Fibroblast of skin of back (primary cell): ENCODE measurements around the gene HAP1. TPM values are rescaled to one million over a fixed set of nuclear protein-coding genes. Genes with fewer than 3 reads are reported as not detected.
A peak's percentile ranks its signal among the peaks of the same experiment; 100 is the strongest.
"Not testable (repeated sequence)": the region's sequence is repeated elsewhere in the genome, so short reads cannot be mapped to it uniquely, and the experiment has no call there.

Experiments
- DNase-seq: peaks from one replicate; pipeline ENCODE4 v3.0.0-alpha.2; 2013
- polyA plus RNA-seq, 2 experiments: library from polyadenylated mRNA; unstranded; fragments of 120-200 nt; gene quantifications; one replicate each; pipeline ENCODE4 v1.2.1, GENCODE V29; 2013; ENCODE audit not compliant: insufficient read length in 2 of 2

Gene HAP1
- polyA plus RNA-seq (2013, experiment 1 of 2; ENCODE audit: insufficient read length) = 0.06 TPM
- polyA plus RNA-seq (2013, experiment 2 of 2; ENCODE audit: insufficient read length) = not detected

GRCh38 chr17:41734139-41734948, at the start of gene HAP1:
HAP1 (minus strand) TSS chr17:41734643; CDS start chr17:41734634, 9 bp downstream.
- DNase-seq = peak; percentile 29

GRCh38 chr17:41782142-41782541, 47.7 kb upstream of the HAP1 start:
- DNase-seq = no peak

DNA sequence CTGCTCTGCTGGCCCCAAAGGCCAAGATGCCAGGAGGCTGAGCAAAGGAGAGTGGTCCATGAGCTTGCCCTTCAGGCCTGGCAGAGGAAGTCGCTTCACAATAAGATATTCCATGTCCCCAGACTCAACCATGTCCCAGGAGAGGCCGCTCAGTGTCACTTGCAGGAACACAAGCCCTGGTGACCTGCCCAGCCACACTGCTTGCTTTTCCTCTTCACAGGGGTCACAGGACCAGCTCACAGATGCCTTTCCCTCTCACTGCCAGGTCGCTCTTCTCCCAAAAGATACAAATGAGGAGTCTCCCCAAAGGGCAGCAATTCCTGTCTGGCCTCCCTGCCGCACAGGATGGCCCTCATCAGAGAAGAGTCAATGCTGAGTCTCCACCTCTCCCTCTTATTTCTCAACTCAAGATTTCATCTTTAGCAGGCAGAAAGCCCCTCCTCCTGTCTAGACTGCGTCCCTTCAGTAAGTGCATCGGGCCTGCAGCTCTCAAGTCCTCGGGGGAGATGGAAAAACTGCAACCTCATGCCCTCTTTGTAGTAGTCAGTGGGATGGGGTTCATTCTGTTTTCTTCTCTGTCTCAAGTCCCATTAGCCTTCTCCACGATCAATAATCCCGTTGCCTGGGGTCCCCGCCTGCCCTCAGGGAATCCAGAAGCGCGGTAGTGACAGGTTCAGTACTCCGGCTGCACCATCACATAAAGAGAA, 47.1 kb upstream of the HAP1 start:
- no peak for DNase-seq

GRCh38 chr17:41779954-41780353, 45.5 kb upstream of the HAP1 start:
- no peak for DNase-seq

DNA sequence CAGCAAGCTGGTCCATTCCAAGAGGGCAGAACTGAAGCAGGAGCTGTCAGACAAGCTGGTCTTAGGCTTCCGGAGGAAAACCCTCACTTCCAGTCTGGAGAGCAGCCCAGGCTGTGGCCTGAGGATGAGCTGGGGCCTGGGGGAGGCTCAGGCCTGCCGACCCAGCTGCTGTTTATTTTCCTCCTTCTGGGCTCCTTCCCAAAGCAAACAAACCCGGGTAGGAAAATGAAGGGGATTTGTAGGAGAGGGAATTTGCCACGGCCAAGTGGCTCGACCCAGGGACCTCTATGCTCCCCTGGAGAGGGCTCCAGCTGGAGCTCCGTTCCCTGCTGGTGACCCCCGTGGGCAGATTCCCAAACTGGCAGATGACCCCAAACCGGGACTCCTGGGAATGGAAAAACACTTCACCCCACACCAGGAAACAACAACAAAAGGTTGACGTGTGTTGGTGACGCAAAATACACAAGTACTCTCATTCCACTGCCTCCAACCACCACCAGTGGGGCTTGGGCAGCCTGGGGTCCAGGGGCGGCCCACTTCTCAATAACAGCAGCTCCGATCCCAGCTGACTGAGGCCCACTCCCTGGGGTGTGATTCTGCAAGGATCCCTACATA, 43.2 kb upstream of the HAP1 start:
- DNase-seq = peak; percentile 90

DNA sequence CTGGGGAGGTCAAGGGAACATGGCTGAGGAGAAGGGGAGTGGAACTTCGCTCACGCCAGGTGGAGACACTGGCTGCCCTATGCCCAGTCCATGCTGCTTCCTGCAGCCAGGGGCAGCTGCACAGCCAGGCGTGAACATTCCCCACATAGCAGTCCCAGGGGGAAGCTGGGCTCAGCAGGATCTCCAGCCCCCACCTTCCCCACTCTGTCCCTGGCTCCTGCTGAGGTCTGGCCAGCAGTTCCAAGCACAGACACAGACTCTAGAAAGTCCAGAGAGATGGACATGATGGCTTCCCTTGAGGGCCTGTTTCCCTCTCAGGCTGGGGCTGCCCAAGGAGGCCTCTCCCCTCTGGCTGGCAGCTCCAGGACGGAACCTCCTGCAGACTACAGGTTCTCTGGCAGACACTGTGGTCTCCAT, 42.7 kb upstream of the HAP1 start:
- DNase-seq = peak; percentile 48

GRCh38 chr17:41776262-41776900, 41.9 kb upstream of the HAP1 start:
- DNase-seq = not testable (repeated sequence)

- DNase-seq = no peak
Observed at GRCh38 chr17:41775394-41776226, 41.2 kb upstream of the HAP1 start.

GRCh38 chr17:41773731-41774193, 39.3 kb upstream of the HAP1 start:
- no peak for DNase-seq

DNA sequence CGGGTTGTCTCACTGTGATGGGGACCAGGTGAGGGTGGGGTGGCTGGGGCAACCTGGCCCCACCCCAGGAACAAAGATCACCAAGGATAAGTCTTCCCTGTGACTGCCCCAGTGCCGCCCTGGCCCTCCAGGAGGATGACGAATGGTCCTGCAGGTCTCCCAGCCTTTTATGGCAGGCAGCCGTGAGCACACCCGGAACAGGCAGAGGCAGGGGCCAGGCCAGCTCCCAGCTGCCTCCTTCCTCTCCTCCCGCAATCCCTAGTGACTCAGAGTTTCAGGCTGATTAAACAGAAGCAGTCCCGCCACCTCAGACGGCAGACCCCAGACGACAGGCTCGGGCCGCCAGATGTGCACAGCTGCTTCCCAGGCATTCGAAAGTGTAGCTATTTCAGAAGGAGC, 38.7 kb upstream of the HAP1 start:
- DNase-seq = peak; percentile 86

DNA sequence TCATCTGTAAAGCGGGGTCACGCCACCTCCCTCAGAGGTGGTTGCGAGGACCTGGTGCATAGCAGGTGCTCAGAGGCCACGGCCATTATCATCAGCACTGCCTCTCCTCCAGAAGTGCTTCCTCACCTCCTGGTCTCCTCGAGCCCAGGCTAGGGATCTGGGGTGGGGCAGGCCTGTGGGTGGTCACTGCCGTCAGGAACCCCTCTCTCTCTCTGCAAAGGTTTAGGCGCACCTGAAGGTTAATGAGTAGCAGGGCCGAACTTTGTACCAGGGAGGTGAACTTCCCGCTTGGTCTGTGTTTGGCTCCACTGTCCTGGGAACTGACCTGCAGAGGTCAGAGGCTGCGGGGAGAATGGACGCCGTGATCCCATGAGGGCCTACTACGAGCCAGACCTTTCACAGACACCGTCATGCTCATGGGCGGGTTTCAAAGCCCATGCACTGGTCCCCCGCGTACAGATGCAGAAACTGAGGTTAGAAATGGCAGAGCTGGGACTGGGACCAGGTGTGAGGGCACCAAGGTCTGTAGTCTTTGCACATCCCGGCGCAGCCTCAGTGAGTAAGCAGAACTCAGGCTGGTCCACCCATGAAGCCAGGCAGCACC, 38.2 kb upstream of the HAP1 start:
- DNase-seq = no peak

GRCh38 chr17:41772218-41772585, 37.8 kb upstream of the HAP1 start:
- DNase-seq = no peak

DNA sequence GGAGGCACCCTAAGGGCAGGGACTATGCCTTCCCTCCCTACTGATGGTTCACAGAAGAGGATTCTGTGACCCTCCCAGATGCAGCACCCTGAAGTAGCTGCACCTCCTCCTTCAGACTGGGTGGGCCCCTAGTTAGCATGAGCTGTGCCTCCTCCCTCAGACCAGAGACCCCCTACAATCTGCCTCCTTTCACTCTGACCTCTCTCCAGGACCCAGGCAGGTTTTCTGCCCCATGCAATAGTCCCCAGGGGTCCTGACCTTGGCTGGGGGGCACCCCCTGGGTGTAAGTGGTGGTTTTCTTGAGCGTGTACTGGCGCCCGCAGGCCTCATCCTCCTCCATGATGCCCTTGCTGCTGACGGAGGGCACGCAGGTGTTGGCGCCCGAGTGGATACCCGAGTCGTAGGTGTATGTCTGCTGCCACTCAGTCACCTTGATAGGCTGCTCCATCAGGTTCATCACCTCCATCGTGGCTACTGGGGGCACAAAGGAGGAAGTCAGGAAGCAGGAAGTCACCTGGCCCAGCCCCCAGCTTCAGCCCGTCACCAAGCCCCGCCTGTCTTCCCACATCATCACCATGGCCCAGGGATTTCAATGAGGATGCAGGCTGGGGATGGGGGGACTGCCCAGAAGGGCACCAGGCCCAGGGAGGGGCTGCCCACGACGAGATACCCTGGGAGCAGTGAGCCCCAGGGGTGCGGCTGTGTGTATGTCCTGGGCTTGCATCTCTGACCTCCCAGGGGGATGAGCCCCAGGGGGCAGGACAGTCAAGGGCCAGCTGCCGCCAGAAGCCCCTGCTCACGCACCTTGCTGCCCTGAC, 37.2 kb upstream of the HAP1 start:
- no peak for DNase-seq

DNA sequence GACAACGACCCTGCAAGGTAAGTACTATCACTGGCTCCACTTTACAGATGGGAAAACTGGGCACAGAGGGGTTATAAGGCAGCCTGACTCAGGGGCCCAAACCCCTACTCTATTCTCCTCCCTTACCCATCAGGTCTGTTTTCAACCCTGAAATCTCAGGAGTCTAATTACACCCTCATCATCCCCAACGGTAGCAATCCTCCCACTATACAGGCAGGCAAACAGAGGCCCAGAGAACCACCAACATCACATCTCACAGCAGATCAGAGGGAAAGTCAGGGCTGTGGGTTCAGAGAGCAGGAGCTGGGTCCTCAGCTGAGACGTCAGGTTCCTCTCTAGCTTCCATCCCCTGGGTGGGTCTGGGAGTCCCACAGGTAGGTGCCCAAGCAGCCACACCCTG, 35.5 kb upstream of the HAP1 start:
- DNase-seq = no peak

DNA sequence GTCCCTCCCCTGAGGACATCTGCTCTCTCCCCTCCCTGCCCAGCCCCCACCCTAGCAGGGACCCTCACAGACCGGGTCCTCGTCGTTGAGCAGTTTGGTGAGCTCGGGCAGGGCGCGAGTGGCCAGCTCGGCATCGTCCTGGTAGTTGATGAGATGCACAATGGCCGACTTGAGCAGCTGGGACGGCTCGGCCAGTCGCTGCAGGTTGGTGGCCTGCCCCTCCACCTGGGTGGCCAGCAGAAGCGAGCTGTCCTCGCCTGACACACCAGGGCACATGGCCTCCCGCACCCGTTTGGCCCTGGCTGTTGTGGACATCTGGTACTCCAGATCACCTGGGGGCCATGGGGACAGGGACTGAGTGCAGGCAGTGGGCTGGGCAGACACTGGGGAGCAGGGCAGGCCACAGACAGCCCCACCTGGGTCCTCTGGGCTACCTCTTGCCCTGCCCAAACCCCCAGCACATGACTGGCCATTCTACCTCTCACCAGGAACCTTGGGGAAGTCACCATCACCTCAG, 35.0 kb upstream of the HAP1 start:
- no peak for DNase-seq

- DNase-seq = no peak
Observed at GRCh38 chr17:41768682-41769288, 34.3 kb upstream of the HAP1 start.

DNA sequence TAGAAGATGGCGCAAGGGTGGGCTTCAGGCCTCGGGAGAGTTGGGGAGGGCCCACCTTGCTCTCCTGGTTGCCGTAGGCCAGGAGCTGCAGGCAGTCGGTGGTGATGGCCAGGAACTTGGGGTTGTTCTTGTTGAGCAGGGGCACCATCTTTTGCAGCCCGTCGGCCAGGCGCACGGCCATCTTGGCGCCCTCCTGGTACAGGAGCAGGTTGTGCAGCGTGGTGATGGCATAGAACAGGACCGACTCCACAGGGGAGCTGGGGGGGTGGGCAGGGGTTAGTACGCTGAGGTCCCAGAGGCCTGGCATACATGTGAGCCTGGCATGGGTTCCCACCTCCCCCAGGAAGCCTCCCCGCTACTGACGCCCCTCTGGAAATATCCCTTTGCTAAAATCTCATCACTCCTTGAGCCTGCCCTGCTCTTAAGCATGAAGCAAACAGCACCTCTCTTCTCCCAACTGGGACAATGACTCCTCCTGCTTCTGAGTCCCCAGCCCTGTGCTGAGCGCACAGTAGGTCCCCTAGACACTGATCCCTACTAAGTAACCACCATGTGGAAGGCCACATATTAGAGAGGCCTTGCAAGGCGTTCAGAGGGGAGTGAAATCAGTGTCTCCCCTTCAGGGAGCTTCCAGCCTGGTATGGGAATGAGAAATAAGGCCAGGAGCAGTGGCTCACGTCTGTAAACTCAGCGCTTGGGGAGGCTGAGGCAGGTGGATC, 33.0 kb upstream of the HAP1 start:
- DNase-seq = no peak

DNA sequence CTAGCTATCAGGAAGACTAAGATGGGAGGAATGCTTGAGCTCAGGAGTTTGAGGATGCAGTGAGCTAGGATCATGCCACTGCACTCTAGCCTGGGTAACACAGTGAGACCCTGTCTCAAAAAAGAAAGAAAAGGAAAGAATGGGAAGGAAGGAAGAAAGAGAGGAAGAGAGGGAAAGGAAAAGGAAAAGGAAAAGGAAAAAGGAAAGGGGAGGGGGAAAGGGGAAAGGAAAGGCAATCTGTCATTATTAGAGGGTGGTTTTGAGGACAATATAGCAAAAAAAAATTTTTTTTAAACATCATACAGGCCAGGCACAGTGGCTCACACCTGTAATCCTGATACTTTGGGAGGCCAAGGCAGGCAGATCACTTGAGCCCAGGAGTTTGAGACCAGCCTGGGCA, 31.7 kb upstream of the HAP1 start:
- DNase-seq = no peak

- DNase-seq = no peak
Observed at GRCh38 chr17:41763327-41763726, 28.9 kb upstream of the HAP1 start.
